ENCODE results near the gene HPD. TPM values are rescaled to one million over a fixed set of nuclear protein-coding genes. Genes with fewer than 3 reads are reported as not detected.
A peak's percentile ranks its signal among the peaks of the same experiment; 100 is the strongest.

Gene HPD
- total RNA-seq, 1 experiment from 2014 or later, result 0.20 TPM

DNA sequence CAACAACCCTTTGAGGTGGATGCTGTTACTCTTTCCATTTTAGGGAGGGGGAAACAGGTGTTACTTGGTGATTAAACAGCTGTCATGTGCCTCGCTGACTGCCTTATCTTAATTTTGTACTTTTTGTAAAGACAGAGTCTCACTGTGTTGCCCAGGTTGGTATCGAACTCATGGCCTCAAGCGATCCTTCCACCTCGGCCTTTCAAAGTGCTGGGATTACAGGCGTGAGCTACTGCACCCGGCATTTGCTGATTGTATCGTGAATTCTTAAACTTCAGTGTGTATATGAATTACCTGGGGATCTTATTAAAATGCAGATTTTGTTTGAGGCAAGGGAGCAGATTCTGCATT lies 30.6 kb upstream of the HPD start:
- no peak for DNase-seq
- peaks cover 17% of the 10 kb centered on the region for H3K4me1 Mint-ChIP-seq (ENCODE audit: low read depth, unreplicated experiment)
- Histone ChIP-seq H3K4me1 (peaks cover 16% of the 10 kb centered on the region), H3K36me3 (ENCODE audit: control insufficient read depth, insufficient read depth, low read length) (no peaks in the 10 kb centered on the region; the same call in 1 of the 2 replicates), H3K27me3 (replicated peaks; ENCODE audit: control insufficient read depth, insufficient read depth, low read length) (no peaks in the 10 kb centered on the region), H3K9me3 (no peaks in the 10 kb centered on the region), H3K4me3 (ENCODE audit: low read depth, low read length) (peak overlapping the region; percentile 84)
- H3K9me3 Mint-ChIP-seq (ENCODE audit: unreplicated experiment), result no peaks in the 10 kb centered on the region
- no TSS peak for BruUV-seq (replicated peaks)
- H3K27me3 Mint-ChIP-seq (ENCODE audit: insufficient read depth, unreplicated experiment), result no peaks in the 10 kb centered on the region
- intact Hi-C loops (cut with micrococcal nuclease; ENCODE audit: unreplicated experiment), result loop anchor here (5.0 kb wide), 2 partner anchors 177 to 192 kb away; partner anchors contain the start of gene TMEM120B
- POLR2A ChIA-PET, result interaction anchor here (1.2 kb wide), 2 partner anchors 77 to 88 kb away, joined by 4 to 10 read pairs; no protein-coding TSS in a partner anchor
- peak overlapping the region; percentile 84 for H3K4me3 Mint-ChIP-seq (ENCODE audit: unreplicated experiment)
- TF ChIP-seq CTCF (IDR thresholded peaks at IDR 0.05; ENCODE audit: insufficient read depth in 1 of 2, low read depth in 1 of 2, low read length in 1 of 2, severe bottlenecking in 1 of 2, unreplicated experiment in 1 of 2), result no peak
- CTCF ChIA-PET, result interaction anchor here (2.8 kb wide), 1 partner anchor 94 kb away, joined by 46 read pairs; the partner anchor contains the start of gene RHOF
- peak overlapping the region; percentile 86 for H3K27ac Mint-ChIP-seq (ENCODE audit: unreplicated experiment)
- peaks cover 27% of the 10 kb centered on the region for H3K36me3 Mint-ChIP-seq (ENCODE audit: insufficient read depth, unreplicated experiment)

DNA sequence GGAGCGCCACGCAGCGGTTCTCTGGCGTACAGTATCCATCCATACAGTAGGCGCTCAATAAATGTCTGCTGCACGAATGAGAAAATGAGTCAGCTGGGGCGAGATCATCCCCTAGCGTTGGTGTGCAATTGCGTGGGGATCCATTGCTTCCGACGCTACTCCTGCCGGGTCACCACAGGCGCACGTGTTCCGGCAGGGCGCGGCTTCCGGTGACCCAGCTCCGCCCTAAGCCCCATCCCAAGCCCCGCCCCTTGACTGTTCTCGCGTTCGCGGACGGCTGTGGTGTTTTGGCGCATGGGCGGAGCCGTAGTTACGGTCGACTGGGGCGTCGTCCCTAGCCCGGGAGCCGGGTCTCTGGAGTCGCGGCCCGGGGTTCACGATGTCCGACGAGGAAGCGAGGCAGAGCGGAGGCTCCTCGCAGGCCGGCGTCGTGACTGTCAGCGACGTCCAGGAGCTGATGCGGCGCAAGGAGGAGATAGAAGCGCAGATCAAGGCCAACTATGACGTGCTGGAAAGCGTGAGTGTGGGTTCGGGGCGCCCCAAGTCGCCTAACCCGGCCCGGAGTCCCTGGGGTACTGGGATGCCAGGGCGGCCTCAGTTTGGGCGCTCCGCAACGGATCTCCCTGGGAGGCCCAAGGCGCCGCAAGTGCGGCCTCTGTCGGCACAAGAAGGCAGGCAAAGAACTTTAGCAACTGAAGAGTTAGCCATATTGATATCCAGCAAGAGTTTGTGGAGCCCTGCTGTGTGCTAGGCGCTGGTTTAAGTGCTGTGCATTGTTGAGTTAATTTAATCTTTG lies 30.0 kb upstream of the HPD start, which contains the start of gene PSMD9:
PSMD9 (plus strand) TSS at position 313 of the 796 bp plus-strand sequence; CDS start at position 380, 67 bp downstream.
- POLR2A ChIA-PET, result interaction anchor here (0.5 to 1.2 kb wide), 8 partner anchors 9 to 94 kb away, joined by 3 to 11 read pairs (median 4); no protein-coding TSS in a partner anchor
- TSS peak; percentile 75 for BruUV-seq (replicated peaks)

More for the DNA sequence above, 30.0 kb upstream of the HPD start, which contains the start of gene PSMD9:
- no peaks in the 10 kb centered on the region; the same call in 1 of the 2 replicates for H3K36me3 ChIP-seq (ENCODE audit: control insufficient read depth, insufficient read depth, low read length)
- Mint-ChIP-seq H3K36me3 (ENCODE audit: insufficient read depth, unreplicated experiment) (peaks cover 21% of the 10 kb centered on the region), H3K9me3 (ENCODE audit: unreplicated experiment) (no peaks in the 10 kb centered on the region), H3K27ac (ENCODE audit: unreplicated experiment) (peak within 1 kb of the TSS; percentile 86), H3K27me3 (ENCODE audit: insufficient read depth, unreplicated experiment) (no peaks in the 10 kb centered on the region), H3K4me3 (ENCODE audit: unreplicated experiment) (peak within 1 kb of the TSS; percentile 84), H3K4me1 (ENCODE audit: low read depth, unreplicated experiment) (peaks cover 15% of the 10 kb centered on the region)
- CTCF ChIA-PET, result interaction anchor here (0.6 to 2.8 kb wide), 10 partner anchors 11 to 1687 kb away, joined by 3 to 46 read pairs (median 4); partner anchors contain the start of gene RHOF
- intact Hi-C loops (cut with micrococcal nuclease; ENCODE audit: unreplicated experiment), result loop anchor here (1.0 to 5.0 kb wide), 4 partner anchors 49 to 191 kb away; partner anchors contain the start of gene TMEM120B
- peak; percentile 50 to 78 for TF ChIP-seq CTCF (IDR thresholded peaks at IDR 0.05; ENCODE audit: insufficient read depth in 1 of 2, low read depth in 1 of 2, low read length in 1 of 2, severe bottlenecking in 1 of 2, unreplicated experiment in 1 of 2)
- H3K4me1 ChIP-seq, result peaks cover 10% of the 10 kb centered on the region
- peak within 1 kb of the TSS; percentile 84 for H3K4me3 ChIP-seq (ENCODE audit: low read depth, low read length)
- H3K9me3 ChIP-seq, result no peaks in the 10 kb centered on the region
- no peaks in the 10 kb centered on the region for H3K27me3 ChIP-seq (replicated peaks; ENCODE audit: control insufficient read depth, insufficient read depth, low read length)
- DNase-seq, result peak; percentile 98 to 99

All from Caco-2 (cell line).